Activated T-cell treated with anti-CD3 and anti-CD28 coated beads, Interleukin-2, amount 50 U/mL, for 1 hour (primary cell): Measurements from ENCODE around the gene AWAT2.
"Not testable (repeated sequence)": the region's sequence is repeated elsewhere in the genome, so short reads cannot be mapped to it uniquely, and the experiment has no call there.

Experiments used
- DNase-seq: peaks from one replicate; pipeline ENCODE4 v3.0.0-alpha.2; 2020

AWAT2 gene

GRCh38 chrX:70039758-70040157, 10.0 kb downstream of the AWAT2 start:
- DNase-seq: no peak

DNA sequence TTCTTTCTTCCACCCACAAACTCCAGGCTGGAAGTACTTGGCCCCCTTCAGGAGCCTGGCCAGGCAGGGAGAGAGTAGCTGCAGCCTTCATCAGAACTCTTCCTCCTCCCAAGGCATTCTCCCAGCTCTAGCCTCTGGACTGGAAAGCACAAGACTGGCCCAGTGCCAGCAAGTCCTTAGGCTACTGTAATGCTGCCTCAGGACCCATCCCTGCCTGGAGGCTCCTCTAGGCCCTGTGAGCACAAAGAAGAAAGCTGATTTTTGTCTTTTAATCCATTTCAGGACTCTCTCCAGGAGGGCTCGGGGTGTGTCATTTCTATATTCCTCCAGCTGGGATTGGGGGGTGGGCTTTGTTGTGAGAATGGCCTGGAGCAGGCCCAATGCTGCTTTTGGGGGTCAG, 10.8 kb downstream of the AWAT2 start:
- DNase-seq: no peak

- DNase-seq: no peak
These were observed 11.2 kb downstream of the AWAT2 start for GRCh38 chrX:70038515-70038914.

- DNase-seq: no peak
These were observed 15.1 kb downstream of the AWAT2 start for GRCh38 chrX:70034646-70035045.

GRCh38 chrX:70033348-70034051, 16.2 kb downstream of the AWAT2 start:
- DNase-seq: no peak

DNA sequence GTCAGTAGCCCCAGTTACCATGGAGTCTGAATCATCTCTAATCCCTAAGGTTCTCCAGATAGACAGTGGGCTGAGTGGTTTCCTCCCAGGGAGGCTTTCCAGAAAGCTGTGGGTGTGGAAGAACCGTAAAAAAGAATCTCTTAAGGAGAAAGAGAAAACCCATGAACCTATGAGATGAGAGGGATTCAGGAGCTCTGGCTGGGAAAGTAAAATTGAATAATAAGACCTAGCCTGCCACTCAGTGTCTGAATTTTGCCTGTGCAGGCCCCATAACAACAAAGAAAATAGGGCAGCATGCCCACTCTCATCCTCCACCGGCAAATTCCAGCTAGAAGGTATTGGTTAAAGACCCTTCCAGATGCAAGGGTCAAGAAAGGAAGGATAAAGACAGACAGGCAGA, 16.9 kb downstream of the AWAT2 start:
- DNase-seq: no peak

GRCh38 chrX:70030301-70030767, 19.4 kb downstream of the AWAT2 start:
- peak; percentile 24 for DNase-seq

GRCh38 chrX:70029863-70030262, 19.9 kb downstream of the AWAT2 start:
- DNase-seq: no peak

DNA sequence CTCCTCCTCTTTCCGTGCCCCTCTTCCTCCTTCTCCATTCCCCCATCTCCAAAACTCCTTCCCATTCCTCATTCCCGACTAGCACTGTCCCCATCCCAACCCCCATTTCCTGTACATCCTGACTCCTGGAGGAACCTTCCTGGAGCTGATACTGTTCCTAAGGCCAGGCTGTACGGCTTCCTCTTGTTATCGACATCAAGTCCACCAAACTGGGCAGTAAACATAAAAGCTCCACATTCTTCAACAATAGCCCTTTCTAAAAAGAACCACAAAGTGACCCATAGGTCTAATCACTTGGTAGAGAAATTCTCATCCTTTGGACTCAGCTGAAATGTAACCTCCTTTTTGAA, 22.9 kb downstream of the AWAT2 start:
- DNase-seq: no peak

DNA sequence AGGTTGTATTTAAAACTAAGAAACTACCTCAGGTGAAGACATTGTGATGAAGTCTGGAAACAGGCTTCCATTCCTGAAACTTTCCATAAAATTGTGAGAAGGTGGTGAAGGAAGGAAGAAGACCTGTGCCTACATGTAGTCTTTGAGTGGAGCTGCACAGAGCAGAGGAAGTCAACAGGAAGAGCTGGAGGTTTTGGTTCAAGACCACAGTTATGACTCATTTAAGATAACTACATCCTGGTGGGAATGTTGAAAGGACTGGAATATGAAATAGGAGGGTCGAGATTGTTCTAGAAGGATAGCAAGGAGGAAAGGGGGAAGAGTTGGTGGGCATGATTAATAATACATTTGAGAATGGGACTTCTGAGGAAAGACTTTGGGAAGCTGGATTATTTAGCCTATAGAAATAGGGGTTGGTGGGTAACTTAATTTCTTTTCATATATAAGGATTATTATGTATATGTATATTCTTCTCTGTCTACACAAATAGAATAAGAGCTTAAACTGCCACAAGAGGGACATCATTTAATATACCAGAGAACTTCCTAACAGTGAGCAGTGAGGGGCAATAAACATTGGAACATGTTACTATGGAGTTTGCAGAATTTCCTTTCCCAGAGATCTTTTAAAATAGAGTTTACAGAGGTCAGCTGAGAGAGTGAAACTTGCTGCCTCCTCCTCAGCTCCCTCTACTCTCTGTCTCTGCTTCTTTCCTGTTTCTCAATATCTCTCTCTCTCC, 23.5 kb downstream of the AWAT2 start:
- DNase-seq: no peak

- DNase-seq: no peak
These were observed 24.3 kb downstream of the AWAT2 start for GRCh38 chrX:70025464-70025863.

DNA sequence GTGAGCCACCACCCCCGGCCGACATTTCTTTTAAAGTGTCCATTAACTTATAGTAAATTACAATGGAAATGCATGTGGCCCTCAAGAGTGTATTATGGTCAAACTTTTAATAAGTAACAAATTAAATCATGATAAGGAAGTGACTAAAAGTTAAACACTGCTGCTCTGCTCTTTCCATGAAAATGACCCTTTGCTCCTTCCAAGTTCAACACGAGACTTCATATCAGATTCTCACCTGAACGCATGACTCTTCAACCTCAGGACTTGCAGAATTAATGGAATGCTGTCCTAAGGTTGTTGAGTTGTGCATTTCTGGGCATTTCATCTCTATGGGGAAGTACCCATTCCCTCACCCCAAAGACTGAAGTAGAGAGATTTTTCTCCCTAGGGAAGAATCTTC, 27.1 kb downstream of the AWAT2 start:
- DNase-seq: no peak

- DNase-seq: no peak
These were observed 33.2 kb downstream of the AWAT2 start for GRCh38 chrX:70016513-70016912.

DNA sequence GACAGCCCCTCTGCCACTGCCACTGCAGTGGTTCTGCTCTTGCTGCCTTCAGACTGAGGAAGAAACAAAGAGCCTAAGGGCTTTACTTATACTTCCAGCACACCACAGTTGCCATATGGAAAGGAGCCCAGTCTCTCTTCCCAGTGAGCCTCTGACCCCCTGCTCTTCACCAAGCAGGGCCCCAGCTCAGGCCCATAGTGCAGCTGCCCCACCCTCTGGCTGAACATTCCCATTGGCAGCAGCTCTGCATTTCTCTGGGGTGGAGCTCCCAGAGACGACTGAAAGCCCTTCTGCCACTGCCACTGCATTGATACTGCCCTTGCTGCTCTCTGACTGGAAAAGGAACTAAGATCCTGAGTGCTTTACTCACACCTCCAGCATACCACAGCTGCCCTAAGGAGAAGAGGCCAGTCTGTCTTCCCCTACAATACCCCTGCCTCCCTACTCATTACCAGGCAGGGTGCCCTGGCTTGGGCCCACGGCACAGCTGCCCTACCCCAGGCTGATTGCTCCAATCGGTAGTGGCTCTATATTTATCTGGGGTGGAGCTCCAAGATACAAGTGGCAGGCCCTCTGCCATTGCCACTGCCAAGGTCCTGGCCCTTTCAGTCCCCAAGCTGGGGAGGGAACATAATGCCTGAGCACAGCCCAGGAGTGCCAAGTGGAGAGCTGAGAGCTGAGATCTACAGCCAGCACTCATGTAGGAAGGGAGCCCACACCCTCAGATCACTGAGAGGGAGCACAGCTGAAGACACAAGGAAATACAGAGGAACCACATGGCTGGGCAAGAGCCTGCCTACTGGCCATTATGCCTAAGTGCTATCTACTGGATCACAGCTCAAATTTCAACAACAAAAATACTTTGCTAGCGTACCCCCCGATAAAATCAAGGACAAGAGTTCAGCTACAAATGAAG, 36.0 kb downstream of the AWAT2 start:
- DNase-seq: no peak

DNA sequence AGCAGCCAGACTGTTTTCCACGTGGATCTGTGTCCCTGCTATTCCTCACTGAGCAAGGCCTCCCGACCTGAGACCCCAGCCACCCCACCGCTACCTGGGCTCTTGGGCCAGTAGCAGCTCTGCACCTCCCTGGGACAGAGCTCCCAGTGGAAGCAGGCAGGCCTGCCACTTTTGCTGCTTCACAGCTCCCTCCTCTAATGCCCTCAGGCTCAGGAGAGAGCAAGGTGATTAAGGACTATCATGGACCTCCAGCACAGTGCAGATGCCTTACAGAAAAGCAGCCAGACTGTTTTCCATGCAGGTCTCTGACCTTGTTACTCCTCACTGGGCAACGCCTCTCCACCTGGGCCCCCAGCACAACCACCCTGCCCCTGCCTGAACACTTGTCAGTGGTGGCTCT, 37.0 kb downstream of the AWAT2 start:
- DNase-seq: no peak

DNA sequence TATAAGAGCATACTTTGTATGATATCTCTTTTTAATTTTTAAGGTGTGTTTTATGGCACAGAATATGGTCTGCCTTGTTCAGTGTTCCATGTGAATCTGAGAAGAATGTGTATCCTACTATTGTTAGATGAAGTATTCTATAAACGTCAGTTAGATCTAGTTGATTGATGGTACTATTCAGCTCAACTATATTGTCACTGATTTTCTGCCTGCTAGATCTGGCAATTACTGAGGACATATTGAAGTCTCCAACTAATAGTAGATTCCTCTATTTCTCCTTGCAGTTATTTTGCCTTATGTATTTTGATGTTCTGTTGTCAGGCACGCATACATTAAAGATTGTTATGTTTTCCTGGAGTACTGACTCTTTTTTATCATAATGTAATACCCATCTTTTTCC, 39.8 kb downstream of the AWAT2 start:
- DNase-seq: no peak

- DNase-seq: no peak
These were observed 40.7 kb downstream of the AWAT2 start for GRCh38 chrX:70009049-70009448.

- DNase-seq: no peak
These were observed 41.8 kb downstream of the AWAT2 start for GRCh38 chrX:70007946-70008345.

DNA sequence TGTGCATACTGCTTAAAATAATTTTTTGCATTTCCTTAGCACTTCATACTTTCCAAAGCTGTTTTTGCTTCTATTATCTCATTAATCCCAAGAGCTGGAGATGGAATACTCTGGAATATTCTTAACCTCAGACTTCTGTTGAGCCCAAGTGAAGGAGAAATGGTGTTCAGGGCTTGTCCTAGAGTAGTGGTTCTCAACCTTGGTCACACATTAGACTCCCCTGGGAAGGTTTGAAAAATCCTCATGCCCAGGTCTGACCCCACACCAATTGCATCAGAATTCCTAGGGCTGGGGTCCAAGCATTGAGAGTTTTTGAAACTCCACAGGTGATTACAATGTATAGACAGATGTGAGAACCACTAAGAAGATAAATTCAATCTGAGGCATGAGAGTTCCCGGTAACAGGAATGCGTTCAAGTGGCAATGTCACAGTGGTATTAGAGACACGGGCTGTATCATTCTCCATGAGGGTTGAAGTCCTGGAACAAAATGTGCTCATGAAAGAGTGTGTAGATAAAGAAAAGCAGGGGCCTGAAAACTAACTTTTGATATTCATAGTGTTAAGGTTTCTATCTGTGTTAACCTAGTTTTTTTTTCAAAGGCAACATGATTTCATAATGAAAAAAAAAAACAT, 47.9 kb downstream of the AWAT2 start:
- no peak for DNase-seq

DNA sequence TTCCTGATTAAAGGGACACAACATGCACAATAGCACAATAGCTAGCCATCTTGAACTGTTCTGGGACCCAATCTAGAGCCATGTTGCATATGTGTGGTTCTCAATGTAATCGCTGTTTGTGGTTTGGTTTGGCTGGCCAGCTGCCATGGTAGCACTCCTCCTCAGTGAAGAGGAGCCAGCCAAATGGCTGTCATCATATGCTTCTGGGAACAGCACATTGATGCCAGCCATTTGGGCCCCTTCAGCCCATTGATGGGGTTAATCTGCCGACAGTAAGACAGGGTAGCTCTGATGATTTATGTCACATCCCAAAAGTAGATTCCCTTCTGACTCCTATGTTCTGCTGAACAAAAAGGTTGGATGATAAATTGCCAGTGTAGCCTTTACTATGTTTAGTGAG, 48.5 kb downstream of the AWAT2 start:
- no peak for DNase-seq

DNA sequence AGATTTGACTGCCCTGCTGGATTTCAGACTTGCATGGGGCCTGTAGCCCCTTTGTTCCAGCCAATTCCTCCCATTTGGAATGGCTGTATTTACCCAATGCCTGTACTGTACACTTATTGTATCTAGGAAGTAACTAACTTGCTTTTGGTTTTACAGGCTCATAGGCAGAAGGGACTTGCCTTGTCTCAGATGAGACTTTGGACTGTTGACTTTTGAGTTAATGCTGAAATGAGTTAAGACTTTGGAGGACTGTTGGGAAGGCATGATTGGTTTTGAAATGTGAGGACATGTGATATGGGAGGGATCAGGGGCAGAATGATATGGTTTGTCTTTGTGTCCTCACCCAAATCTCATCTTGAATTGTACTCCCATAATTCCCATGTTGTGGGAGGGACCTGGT, 51.4 kb downstream of the AWAT2 start:
- DNase-seq: not testable (repeated sequence)

DNA sequence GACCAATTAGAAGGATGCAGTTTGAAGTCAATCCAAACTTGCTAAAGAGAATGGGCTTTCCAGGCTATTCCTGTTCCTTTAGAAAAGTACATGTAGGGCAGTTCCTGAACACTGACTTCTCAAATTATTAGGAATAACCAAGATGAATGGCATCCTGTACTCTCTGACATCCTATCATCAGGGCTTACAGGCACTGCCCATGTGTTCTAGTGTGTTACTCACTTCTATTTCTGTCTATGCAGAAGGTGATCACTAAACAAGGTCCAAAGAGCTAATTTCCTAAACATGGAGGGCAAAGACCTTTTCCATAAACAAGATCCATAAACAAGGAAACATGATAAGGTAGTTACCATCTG, 53.6 kb downstream of the AWAT2 start:
- DNase-seq: no peak
